Parathyroid adenoma (tissue), 2 donors: ENCODE results near the gene CEP97.
A peak's percentile ranks its signal among the peaks of the same experiment; 100 is the strongest.

Source experiments
- H2AFZ ChIP-seq: fragments of 300-600 bp; sonication (generic); one replicate; pipeline ENCODE4 v1.7.0; 2017; ENCODE audit warnings: antibody characterized with exemption, mild to moderate bottlenecking
- H3K27ac ChIP-seq: fragments of 300-600 bp; sonication (generic); one replicate; pipeline ENCODE4 v1.7.0; 2017
- H3K27me3 ChIP-seq: fragments of 300-600 bp; sonication (generic); one replicate; pipeline ENCODE4 v1.7.0; 2017; ENCODE audit warnings: low read length; ENCODE audit not compliant: control insufficient read depth, insufficient read depth
- H3K36me3 ChIP-seq: fragments of 300-600 bp; sonication (generic); one replicate; pipeline ENCODE4 v1.7.0; 2017; ENCODE audit warnings: low read length; ENCODE audit not compliant: control insufficient read depth, insufficient read depth
- H3K4me1 ChIP-seq: fragments of 300-600 bp; sonication (generic); one replicate; pipeline ENCODE4 v1.7.0; 2017; ENCODE audit warnings: control low read depth
- H3K4me2 ChIP-seq: fragments of 300-600 bp; sonication (generic); one replicate; pipeline ENCODE4 v1.7.0; 2017; ENCODE audit warnings: low read length
- H3K4me3 ChIP-seq: fragments of 300-600 bp; sonication (generic); one replicate; pipeline ENCODE4 v1.7.0; 2017; ENCODE audit warnings: low read depth, low read length
- H3K79me2 ChIP-seq: fragments of 300-600 bp; sonication (generic); one replicate; pipeline ENCODE4 v1.7.0; 2017; ENCODE audit warnings: control low read depth
- H3K9ac ChIP-seq: fragments of 300-600 bp; sonication (generic); one replicate; pipeline ENCODE4 v1.7.0; 2017; ENCODE audit warnings: mild to moderate bottlenecking
- H3K9me3 ChIP-seq: fragments of 300-600 bp; sonication (generic); one replicate; pipeline ENCODE4 v1.7.0; 2017; ENCODE audit warnings: low read length; ENCODE audit not compliant: control insufficient read depth
- CTCF ChIP-seq: fragments of 300-600 bp; sonication (generic); IDR thresholded peaks from one replicate; pipeline ENCODE4 v1.7.0; 2017; ENCODE audit warnings: antibody characterized with exemption, mild to moderate bottlenecking
- donor health status: primary hyperparathyroidism.

CEP97 gene

GRCh38 chr3:101811875-101812274 lies 87.5 kb downstream of the CEP97 start:
- Histone ChIP-seq H3K9ac (no peak overlapping the region), H3K9me3 (no peaks in the 10 kb centered on the region), H3K4me3 (no peak overlapping the region), H3K79me2 (peaks cover 8% of the 10 kb centered on the region), H2AFZ (no peak overlapping the region), H3K27me3 (no peaks in the 10 kb centered on the region), H3K36me3 (no peaks in the 10 kb centered on the region), H3K4me2 (no peak overlapping the region), H3K27ac (no peak overlapping the region), H3K4me1 (no peaks in the 10 kb centered on the region)
- TF ChIP-seq CTCF = no peak

DNA sequence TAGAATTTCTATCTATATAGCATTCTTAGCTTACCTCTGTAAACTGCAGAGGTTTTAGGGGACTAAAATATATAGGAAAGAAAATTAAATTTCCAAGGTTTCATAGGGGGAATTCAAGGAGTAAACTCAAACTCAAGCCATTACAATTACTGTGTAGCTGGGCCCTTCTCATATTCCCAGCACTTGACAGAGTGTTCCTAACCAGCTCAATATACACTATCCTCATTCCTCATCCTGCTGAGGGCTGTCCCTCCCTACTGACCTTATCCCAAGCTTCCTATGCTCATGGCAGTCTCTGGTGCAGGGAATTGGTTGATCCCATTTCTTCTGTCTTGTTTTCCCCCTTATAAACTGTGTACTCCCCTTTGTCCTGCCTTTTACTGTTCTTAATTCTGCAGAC lies 88.5 kb downstream of the CEP97 start:
- no peak overlapping the region for H3K4me2 ChIP-seq
- H3K27me3 ChIP-seq = no peaks in the 10 kb centered on the region
- no peak overlapping the region for H2AFZ ChIP-seq
- H3K79me2 ChIP-seq = peaks cover 8% of the 10 kb centered on the region
- H3K36me3 ChIP-seq = no peaks in the 10 kb centered on the region
- no peak overlapping the region for H3K9ac ChIP-seq
- no peak for TF ChIP-seq CTCF
- no peaks in the 10 kb centered on the region for H3K4me1 ChIP-seq
- H3K9me3 ChIP-seq = no peaks in the 10 kb centered on the region
- no peak overlapping the region for H3K4me3 ChIP-seq
- H3K27ac ChIP-seq = no peak overlapping the region

DNA sequence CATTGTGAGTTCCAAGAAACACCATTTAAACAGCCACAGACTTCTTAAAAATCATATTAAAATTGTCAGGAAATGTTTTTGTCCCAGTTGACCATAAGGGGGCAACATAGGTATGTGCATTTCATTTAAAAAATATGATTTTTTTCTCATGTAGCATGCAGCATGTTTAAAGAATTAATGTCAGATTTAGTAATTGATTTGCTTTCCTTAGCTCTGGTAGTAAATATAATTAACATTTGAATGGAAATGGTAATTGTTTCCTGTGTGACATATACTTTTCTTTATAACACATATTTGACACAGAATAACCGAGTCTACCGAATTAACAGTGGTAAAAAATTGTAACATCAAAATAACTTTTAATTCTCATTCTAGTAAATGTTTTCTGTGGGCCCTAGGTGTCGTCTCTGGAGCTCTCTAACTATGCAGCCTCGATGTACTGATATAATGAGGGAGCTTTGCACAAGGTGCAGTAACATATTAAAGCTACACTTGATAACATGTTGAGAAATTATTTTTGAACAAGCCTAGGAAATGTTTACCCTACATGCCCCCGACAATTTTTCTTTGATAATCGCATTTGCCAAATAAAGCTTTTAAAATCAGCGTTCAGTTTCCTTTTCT lies 89.5 kb downstream of the CEP97 start:
- peaks cover 8% of the 10 kb centered on the region for H3K79me2 ChIP-seq
- no peak overlapping the region for H3K4me3 ChIP-seq
- H3K9me3 ChIP-seq = no peaks in the 10 kb centered on the region
- no peak overlapping the region for H3K4me2 ChIP-seq
- peak; percentile 68 for TF ChIP-seq CTCF
- no peak overlapping the region for H2AFZ ChIP-seq
- H3K27me3 ChIP-seq = no peaks in the 10 kb centered on the region
- H3K36me3 ChIP-seq = no peaks in the 10 kb centered on the region
- H3K9ac ChIP-seq = no peak overlapping the region
- H3K4me1 ChIP-seq = no peaks in the 10 kb centered on the region
- no peak overlapping the region for H3K27ac ChIP-seq

DNA sequence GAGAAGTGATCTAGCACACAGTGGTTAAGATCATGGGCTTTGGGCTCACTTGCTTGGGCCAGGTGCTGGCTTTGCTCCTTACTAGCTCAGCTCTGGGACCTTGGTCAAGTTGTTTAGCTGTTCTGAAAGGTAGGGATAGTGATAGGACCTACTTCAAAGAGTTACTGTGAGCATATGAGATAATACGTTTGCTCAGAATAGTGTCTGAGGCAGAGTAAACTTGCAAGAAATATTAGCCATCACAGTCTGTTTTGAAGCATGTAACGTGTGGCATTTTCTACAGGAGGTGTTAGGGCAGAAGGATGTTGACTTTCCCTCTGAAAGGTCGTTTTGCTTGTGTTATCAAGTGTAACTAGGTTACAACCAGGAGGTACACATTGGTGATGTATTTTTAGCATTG lies 90.4 kb downstream of the CEP97 start:
- no peak overlapping the region for H3K9ac ChIP-seq
- no peak overlapping the region for H2AFZ ChIP-seq
- H3K4me2 ChIP-seq = no peak overlapping the region
- H3K9me3 ChIP-seq = no peaks in the 10 kb centered on the region
- peaks cover 8% of the 10 kb centered on the region for H3K79me2 ChIP-seq
- no peaks in the 10 kb centered on the region for H3K36me3 ChIP-seq
- H3K27me3 ChIP-seq = no peaks in the 10 kb centered on the region
- no peak overlapping the region for H3K4me3 ChIP-seq
- no peak overlapping the region for H3K27ac ChIP-seq
- H3K4me1 ChIP-seq = no peaks in the 10 kb centered on the region
- no peak for TF ChIP-seq CTCF
